ENCODE measurements around the gene PPM1H. TPM values are rescaled to one million over a fixed set of nuclear protein-coding genes. Genes with fewer than 3 reads are reported as not detected.

The PPM1H gene
- total RNA-seq, 1 donor from 2014 or later = 36.6 TPM

- DNase-seq (ENCODE audit: low read depth) = peak; percentile 64
Measured at GRCh38 chr12:62799126-62799736, 135.7 kb downstream of the PPM1H start.

GRCh38 chr12:62794218-62794583 lies 140.7 kb downstream of the PPM1H start:
- no peak for DNase-seq (ENCODE audit: low read depth)

- peak; percentile 93 for DNase-seq (ENCODE audit: low read depth)
Measured at GRCh38 chr12:62793256-62794217, 141.4 kb downstream of the PPM1H start.

- DNase-seq (ENCODE audit: low read depth) = peak; percentile 38
Measured at GRCh38 chr12:62792236-62792870, 142.6 kb downstream of the PPM1H start.

- DNase-seq (ENCODE audit: low read depth) = no peak
Measured at GRCh38 chr12:62789851-62790250, 145.1 kb downstream of the PPM1H start.

GRCh38 chr12:62787611-62788010 lies 147.3 kb downstream of the PPM1H start:
- no peak for DNase-seq (ENCODE audit: low read depth)

- DNase-seq (ENCODE audit: low read depth) = no peak
Measured at GRCh38 chr12:62787023-62787422, 147.9 kb downstream of the PPM1H start.

GRCh38 chr12:62785941-62786559 lies 148.9 kb downstream of the PPM1H start:
- DNase-seq (ENCODE audit: low read depth) = peak; percentile 99

GRCh38 chr12:62784576-62784975 lies 150.4 kb downstream of the PPM1H start:
- no peak for DNase-seq (ENCODE audit: low read depth)

- no peak for DNase-seq (ENCODE audit: low read depth)
Measured at GRCh38 chr12:62783881-62784280, 151.1 kb downstream of the PPM1H start.

GRCh38 chr12:62781136-62781880 lies 153.6 kb downstream of the PPM1H start:
- no peak for DNase-seq (ENCODE audit: low read depth)

- no peak for DNase-seq (ENCODE audit: low read depth)
Measured at GRCh38 chr12:62779488-62779887, 155.5 kb downstream of the PPM1H start.

- DNase-seq (ENCODE audit: low read depth) = no peak
Measured at GRCh38 chr12:62778187-62778586, 156.8 kb downstream of the PPM1H start.

GRCh38 chr12:62776997-62777396 lies 158.0 kb downstream of the PPM1H start:
- no peak for DNase-seq (ENCODE audit: low read depth)

GRCh38 chr12:62776575-62776974 lies 158.4 kb downstream of the PPM1H start:
- DNase-seq (ENCODE audit: low read depth) = no peak

- DNase-seq (ENCODE audit: low read depth) = no peak
Measured at GRCh38 chr12:62774794-62775193, 160.2 kb downstream of the PPM1H start.

GRCh38 chr12:62772416-62772955 lies 162.5 kb downstream of the PPM1H start:
- DNase-seq (ENCODE audit: low read depth) = no peak

GRCh38 chr12:62771828-62772227 lies 163.1 kb downstream of the PPM1H start:
- DNase-seq (ENCODE audit: low read depth) = no peak

GRCh38 chr12:62770381-62770780 lies 164.6 kb downstream of the PPM1H start:
- DNase-seq (ENCODE audit: low read depth) = no peak

GRCh38 chr12:62769076-62769619 lies 165.8 kb downstream of the PPM1H start:
- no peak for DNase-seq (ENCODE audit: low read depth)

- DNase-seq (ENCODE audit: low read depth) = peak; percentile 31
Measured at GRCh38 chr12:62767946-62768345, 167.0 kb downstream of the PPM1H start.
